Mesothelial cell of epicardium (in vitro differentiated cells): ENCODE data around the gene ZNF135. TPM values are rescaled to one million over a fixed set of nuclear protein-coding genes. Genes with fewer than 3 reads are reported as not detected.
A peak's percentile ranks its signal among the peaks of the same experiment; 100 is the strongest.

Experiments
- DNase-seq, 2 experiments: peaks; one replicate each; pipeline ENCODE4 v3.0.0; 2021; ENCODE audit warnings: low spot score in 2 of 2; ENCODE audit not compliant: unreplicated experiment in 2 of 2
- H3K27ac Mint-ChIP-seq: 2 replicates; pipeline ENCODE4 v1.8.0; 2021; ENCODE audit warnings: mixed read lengths
- H3K27me3 Mint-ChIP-seq: 2 replicates; pipeline ENCODE4 v1.8.0; 2021; ENCODE audit warnings: low read depth, mixed read lengths
- H3K36me3 Mint-ChIP-seq: 2 replicates; pipeline ENCODE4 v1.8.0; 2021; ENCODE audit warnings: mixed read lengths
- H3K4me1 Mint-ChIP-seq: 2 replicates; pipeline ENCODE4 v1.8.0; 2021; ENCODE audit warnings: mixed read lengths
- H3K4me3 Mint-ChIP-seq: 2 replicates; pipeline ENCODE4 v1.8.0; 2021; ENCODE audit warnings: mild to moderate bottlenecking, moderate library complexity, mixed read lengths
- H3K9me3 Mint-ChIP-seq: 2 replicates; pipeline ENCODE4 v1.8.0; 2021; ENCODE audit warnings: mixed read lengths
- total RNA-seq: library from RNA; stranded (reverse); gene quantifications from 3 replicates; pipeline ENCODE4 v1.2.1, GENCODE V29; 2021
- TF ChIP-seq, protein P1 (sequence below): fragments of 200-600 bp; sonication (generic); IDR thresholded peaks from one replicate; pipeline ENCODE4 v1.5.0; 2021; ENCODE audit warnings: antibody characterized with exemption; ENCODE audit not compliant: unreplicated experiment

ZNF135 gene
- total RNA-seq, 1 donor from 2014 or later: 12.5 TPM

DNA sequence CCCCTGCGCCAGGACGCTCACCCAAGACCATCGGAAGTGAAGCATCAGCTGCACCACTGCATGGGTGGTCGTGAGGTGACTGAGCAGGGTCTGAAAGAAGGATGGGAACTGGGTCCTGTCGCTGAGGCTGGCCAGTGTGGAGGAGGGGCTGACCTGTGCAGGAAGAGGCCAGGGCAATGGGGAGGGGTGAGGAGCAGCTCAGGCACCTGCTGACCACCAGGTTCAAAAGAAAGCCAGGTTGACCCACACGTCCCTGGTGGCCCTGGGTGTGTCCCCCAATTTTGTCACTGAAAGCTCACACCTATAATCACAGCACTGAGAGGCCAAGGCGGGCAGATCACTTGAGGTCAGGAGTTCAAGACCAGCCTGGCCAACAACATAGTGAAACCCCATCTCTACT, 39.0 kb upstream of the ZNF135 start:
- Mint-ChIP-seq H3K4me3 (no peak overlapping the region), H3K9me3 (peaks cover 41% of the 10 kb centered on the region), H3K27ac (no peak overlapping the region), H3K4me1 (no peaks in the 10 kb centered on the region), H3K36me3 (peaks cover 5% of the 10 kb centered on the region), H3K27me3 (no peaks in the 10 kb centered on the region)
- TF ChIP-seq, protein P1, sequence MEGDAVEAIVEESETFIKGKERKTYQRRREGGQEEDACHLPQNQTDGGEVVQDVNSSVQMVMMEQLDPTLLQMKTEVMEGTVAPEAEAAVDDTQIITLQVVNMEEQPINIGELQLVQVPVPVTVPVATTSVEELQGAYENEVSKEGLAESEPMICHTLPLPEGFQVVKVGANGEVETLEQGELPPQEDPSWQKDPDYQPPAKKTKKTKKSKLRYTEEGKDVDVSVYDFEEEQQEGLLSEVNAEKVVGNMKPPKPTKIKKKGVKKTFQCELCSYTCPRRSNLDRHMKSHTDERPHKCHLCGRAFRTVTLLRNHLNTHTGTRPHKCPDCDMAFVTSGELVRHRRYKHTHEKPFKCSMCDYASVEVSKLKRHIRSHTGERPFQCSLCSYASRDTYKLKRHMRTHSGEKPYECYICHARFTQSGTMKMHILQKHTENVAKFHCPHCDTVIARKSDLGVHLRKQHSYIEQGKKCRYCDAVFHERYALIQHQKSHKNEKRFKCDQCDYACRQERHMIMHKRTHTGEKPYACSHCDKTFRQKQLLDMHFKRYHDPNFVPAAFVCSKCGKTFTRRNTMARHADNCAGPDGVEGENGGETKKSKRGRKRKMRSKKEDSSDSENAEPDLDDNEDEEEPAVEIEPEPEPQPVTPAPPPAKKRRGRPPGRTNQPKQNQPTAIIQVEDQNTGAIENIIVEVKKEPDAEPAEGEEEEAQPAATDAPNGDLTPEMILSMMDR: no peak
- DNase-seq: no peak

DNA sequence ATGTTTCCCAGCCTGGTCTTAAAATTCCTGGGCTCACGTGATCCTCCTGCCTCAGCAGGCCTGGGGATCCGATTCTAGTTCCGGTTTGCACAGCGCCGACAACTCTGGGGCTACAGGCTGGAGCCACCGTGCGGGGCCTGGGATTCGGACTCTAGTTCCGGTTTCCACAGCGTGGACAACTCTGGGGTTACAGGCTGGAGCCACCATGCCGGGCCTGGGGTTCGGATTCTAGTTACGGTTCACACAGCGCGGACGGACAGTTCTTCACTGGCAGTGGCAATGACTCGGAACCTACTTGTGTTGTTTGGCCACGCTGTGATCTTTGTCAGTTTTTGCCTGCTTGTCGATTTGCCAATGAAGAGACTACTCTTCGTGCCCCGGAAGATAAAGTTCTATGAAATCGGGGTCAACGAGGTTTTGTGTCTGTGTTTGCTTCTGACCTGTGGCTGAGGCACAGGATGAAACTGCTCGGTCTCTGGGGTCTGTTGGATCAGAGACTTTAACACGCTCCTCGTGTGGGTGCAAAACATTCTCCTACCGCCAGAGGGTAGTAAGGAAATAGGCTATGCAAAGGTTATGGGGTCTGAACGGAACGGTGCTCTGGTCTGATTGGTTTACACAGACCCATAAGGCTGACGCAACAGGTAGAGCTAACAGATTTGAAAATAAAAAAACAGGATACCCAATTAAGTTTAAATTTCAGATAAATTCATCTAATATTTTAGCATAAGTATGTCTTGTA, 37.4 kb upstream of the ZNF135 start:
- no peak overlapping the region for H3K27ac Mint-ChIP-seq
- H3K4me3 Mint-ChIP-seq: no peak overlapping the region
- H3K36me3 Mint-ChIP-seq: peaks cover 5% of the 10 kb centered on the region
- H3K27me3 Mint-ChIP-seq: no peaks in the 10 kb centered on the region
- no peaks in the 10 kb centered on the region for H3K4me1 Mint-ChIP-seq
- peaks cover 36% of the 10 kb centered on the region for H3K9me3 Mint-ChIP-seq
- DNase-seq: no peak
- TF ChIP-seq, protein P1: peak; percentile 8

DNA sequence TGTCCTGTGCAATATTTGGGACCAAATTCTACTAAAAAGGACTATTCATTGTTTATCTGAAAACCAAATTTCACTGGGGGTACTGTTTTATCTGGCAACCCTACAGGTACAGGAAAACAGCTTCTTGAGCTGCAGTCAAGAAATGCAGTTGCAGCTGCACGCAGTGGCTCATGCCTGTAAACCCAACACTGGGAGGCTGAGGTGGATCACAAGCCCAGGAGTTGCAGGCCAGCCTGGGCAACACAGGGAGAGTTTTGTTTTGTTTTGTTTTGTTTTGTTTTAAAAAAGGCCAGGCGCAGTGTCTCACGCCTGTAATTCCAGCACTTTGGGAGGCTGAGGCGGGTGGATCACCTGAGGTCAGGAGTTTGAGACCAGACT, 36.8 kb upstream of the ZNF135 start:
- H3K27me3 Mint-ChIP-seq: no peaks in the 10 kb centered on the region
- peaks cover 5% of the 10 kb centered on the region for H3K36me3 Mint-ChIP-seq
- no peak overlapping the region for H3K27ac Mint-ChIP-seq
- H3K4me1 Mint-ChIP-seq: no peaks in the 10 kb centered on the region
- TF ChIP-seq, protein P1: no peak
- DNase-seq: no peak
- H3K9me3 Mint-ChIP-seq: peaks cover 34% of the 10 kb centered on the region
- no peak overlapping the region for H3K4me3 Mint-ChIP-seq

DNA sequence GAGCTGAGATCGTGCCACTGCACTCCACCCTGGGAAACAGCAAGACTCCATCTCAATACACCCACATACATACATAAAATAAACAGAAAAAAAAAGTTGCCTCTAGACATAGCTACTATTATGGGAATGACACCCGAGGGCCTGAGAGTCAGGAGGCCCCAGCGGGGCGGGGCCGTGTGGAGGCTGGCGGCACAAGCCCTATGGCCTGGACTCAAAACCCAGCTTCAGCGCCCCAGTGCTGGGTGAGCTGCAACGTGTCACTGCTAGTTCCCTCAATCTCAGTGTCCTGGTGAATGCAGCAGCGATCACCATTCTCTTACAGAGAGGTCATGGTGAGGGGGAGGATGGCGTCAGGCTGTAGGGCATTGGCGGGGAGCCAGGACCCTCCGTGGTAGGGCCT, 34.4 kb upstream of the ZNF135 start:
- H3K9me3 Mint-ChIP-seq: peaks cover 36% of the 10 kb centered on the region

DNA sequence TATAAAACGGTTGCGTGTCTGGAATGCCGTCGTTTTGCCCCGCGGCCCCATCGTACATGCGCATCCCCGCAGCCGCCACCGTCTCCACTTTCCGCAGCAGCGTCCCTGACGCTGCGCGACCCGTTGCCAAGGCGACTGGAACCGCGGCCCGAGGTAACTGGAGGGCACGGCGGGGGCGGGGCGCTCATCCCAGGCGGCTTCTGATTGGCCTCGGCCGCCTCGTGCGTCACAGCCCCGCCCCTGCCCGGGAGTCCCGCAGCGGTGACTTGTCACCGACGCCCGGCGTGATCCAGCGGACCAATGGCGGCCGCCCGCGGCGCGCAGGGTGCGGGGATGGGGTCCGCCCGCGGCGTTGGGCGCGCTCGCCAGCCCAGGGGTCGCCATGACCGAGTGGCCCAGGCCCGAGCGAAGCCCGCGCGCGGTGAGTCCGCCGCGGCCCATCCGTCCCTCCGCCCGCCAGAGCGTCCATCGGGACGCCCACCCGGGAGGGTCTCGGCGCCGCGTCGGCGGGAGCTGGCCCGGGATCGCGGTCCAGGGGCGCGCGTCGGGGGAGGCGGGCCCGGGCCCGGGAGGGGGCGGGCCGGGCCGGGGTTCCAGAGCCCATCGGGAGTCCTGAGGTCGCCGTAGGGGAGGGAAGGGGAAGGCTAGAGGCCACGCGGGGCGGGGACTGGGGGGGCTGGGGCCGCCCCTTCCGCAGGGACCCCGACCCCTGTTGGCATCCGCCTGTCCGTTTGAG, 25.2 kb upstream of the ZNF135 start, which contains the start of gene ZSCAN1:
Gene ZSCAN1, plus strand, starts transcription at position 285 of the 736 bp plus-strand sequence. CDS start 3,812 bp downstream, outside the sequence.
- Mint-ChIP-seq H3K4me3 (peak within 1 kb of the TSS; percentile 69), H3K36me3 (peaks cover 16% of the 10 kb centered on the region), H3K27ac (peak within 1 kb of the TSS; percentile 93), H3K4me1 (peaks cover 2% of the 10 kb centered on the region), H3K27me3 (peaks cover 2% of the 10 kb centered on the region), H3K9me3 (peaks cover 20% of the 10 kb centered on the region)
- peak; percentile 62 to 83 for DNase-seq
- TF ChIP-seq, protein P1: no peak

More for the DNA sequence above, 34.4 kb upstream of the ZNF135 start:
- H3K27me3 Mint-ChIP-seq: no peaks in the 10 kb centered on the region
- TF ChIP-seq, protein P1: no peak
- no peaks in the 10 kb centered on the region for H3K4me1 Mint-ChIP-seq
- no peak overlapping the region for H3K4me3 Mint-ChIP-seq
- no peak overlapping the region for H3K27ac Mint-ChIP-seq
- H3K36me3 Mint-ChIP-seq: peaks cover 5% of the 10 kb centered on the region
- no peak for DNase-seq
